ENCODE results near the gene BCL2L14. TPM values are rescaled to one million over a fixed set of nuclear protein-coding genes. Genes with fewer than 3 reads are reported as not detected.

BCL2L14 gene
- total and polyA plus RNA-seq, 2 of the 4 experiments (the other 2 are of a cell fraction): not detected

- Histone ChIP-seq H4K5ac (ENCODE audit: low read depth, low read length) (no peak overlapping the region), H3K9me3 (ENCODE audit: control insufficient read depth, insufficient read depth, low read length) (peaks cover 6% of the 10 kb centered on the region; the same call in 1 of the 2 replicates), H3K4me1 (ENCODE audit: control insufficient read depth, insufficient read depth, low read length) (peaks cover 7% of the 10 kb centered on the region), H3K36me3 (ENCODE audit: control insufficient read depth, insufficient read depth, low read length) (no peaks in the 10 kb centered on the region), H2BK5ac (ENCODE audit: low read depth, low read length, poor library complexity, severe bottlenecking) (no peak overlapping the region), H3K4me3 (ENCODE audit: insufficient read depth, low read depth, low read length) (no peak overlapping the region), H4K91ac (ENCODE audit: insufficient read depth, low read depth, low read length) (no peak overlapping the region), H3K9ac (ENCODE audit: low read depth, low read length) (no peak overlapping the region), H4K8ac (ENCODE audit: low read depth in 2 of 2, low read length in 2 of 2) (no peak overlapping the region), H2BK15ac (ENCODE audit: low read depth, low read length) (no peak overlapping the region), H3K56ac (ENCODE audit: extremely low read depth, insufficient read depth, low read length) (no peak overlapping the region), H3K23ac (ENCODE audit: low read depth, low read length) (no peak overlapping the region), H3K79me1 (ENCODE audit: low read depth in 1 of 2, low read length in 2 of 2) (no peaks in the 10 kb centered on the region), H2AK9ac (replicated peaks; ENCODE audit: low read depth, low read length, poor library complexity) (no peak overlapping the region), H2BK120ac (ENCODE audit: low read depth, low read length) (no peak overlapping the region), H3K9me1 (ENCODE audit: insufficient read depth, low read length) (peaks cover 12% of the 10 kb centered on the region), H3K4me2 (ENCODE audit: low read depth, low read length) (no peak overlapping the region), H3K14ac (replicated peaks; ENCODE audit: low read depth, low read length) (no peak overlapping the region), H3K27ac (ENCODE audit: insufficient read depth, low read length) (no peak overlapping the region), H4K20me1 (ENCODE audit: insufficient read depth, low read length) (peaks cover 4% of the 10 kb centered on the region), H3K27me3 (ENCODE audit: control insufficient read depth, insufficient read depth, low read length) (no peaks in the 10 kb centered on the region), H2AK5ac (ENCODE audit: low read depth, low read length) (no peak overlapping the region), H2AFZ (replicated peaks; ENCODE audit: low read length, poor library complexity) (no peak overlapping the region), H3K4ac (ENCODE audit: low read depth, low read length) (no peak overlapping the region), H2BK20ac (ENCODE audit: low read depth, low read length) (no peak overlapping the region), H3K18ac (ENCODE audit: low read depth, low read length) (no peak overlapping the region)
- dilution Hi-C loops (cut with HindIII; ENCODE audit: low sequenced_read_pairs, unreplicated experiment) (no loop called here), in situ Hi-C loops (cut with MboI; ENCODE audit: low sequenced_read_pairs) (loop anchor here (10.0 kb wide), 1 partner anchor 247 kb away; no protein-coding TSS in a partner anchor), intact Hi-C loops (cut with micrococcal nuclease) (no loop called here)
- WGBS, 2 experiments (ENCODE audit: extremely low coverage in 2 of 2, insufficient read length in 1 of 2): 100% methylated on average over 3 of the region's 10 CpGs; no CpG with 5 or more reads in 1 of the 2 experiments
- ChIA-PET POLR2A (ENCODE audit: unreplicated experiment) (no interaction called here), CTCF (interaction anchor here (0.6 kb wide), 1 partner anchor 31 kb away, joined by 4 read pairs; no protein-coding TSS in a partner anchor)
- BruUV-seq (replicated peaks): no TSS peak
- ATAC-seq (ENCODE audit: low read depth) (no peak), DNase-seq (no peak)
- TF ChIP-seq SMC3 (IDR thresholded peaks at IDR 0.05; ENCODE audit: low read depth, low read length): no peak
- no peak for TF ChIP-seq POLR2A (IDR thresholded peaks at IDR 0.05; ENCODE audit: low read depth, low read length)
- no peak for TF ChIP-seq MXI1 (IDR thresholded peaks at IDR 0.05; ENCODE audit: borderline replicate concordance, low read depth, low read length)
- TF ChIP-seq RCOR1 (IDR thresholded peaks at IDR 0.05; ENCODE audit: insufficient replicate concordance, low read length): no peak
- TF ChIP-seq RFX5 (IDR thresholded peaks at IDR 0.05; ENCODE audit: low read depth, low read length): no peak
Observed at GRCh38 chr12:12088147-12088546, 17.4 kb downstream of the BCL2L14 start.
